Measurements from ENCODE around the gene DYRK1A.

DNA sequence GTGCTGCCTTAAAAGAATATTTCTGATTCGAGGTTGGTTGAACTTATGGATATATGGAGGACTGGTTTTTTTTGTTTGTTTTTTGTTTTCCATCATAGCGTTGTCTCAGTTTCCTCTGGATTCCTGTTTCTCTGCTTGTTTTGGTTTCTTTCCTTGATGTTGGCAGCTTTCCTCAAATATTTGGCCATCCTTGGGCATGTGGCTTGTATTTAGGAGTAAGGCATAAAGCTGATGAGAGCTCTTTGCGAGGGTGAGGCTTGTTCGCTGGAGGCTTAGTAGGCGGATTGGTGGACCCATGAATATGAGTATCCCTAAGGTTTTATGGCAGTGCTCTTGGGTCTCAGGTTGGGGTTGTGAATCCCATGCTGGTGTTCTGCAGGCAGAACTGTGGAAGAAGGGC is 22.9 kb downstream of the DYRK1A start:
- TF ChIP-seq, protein P1, sequence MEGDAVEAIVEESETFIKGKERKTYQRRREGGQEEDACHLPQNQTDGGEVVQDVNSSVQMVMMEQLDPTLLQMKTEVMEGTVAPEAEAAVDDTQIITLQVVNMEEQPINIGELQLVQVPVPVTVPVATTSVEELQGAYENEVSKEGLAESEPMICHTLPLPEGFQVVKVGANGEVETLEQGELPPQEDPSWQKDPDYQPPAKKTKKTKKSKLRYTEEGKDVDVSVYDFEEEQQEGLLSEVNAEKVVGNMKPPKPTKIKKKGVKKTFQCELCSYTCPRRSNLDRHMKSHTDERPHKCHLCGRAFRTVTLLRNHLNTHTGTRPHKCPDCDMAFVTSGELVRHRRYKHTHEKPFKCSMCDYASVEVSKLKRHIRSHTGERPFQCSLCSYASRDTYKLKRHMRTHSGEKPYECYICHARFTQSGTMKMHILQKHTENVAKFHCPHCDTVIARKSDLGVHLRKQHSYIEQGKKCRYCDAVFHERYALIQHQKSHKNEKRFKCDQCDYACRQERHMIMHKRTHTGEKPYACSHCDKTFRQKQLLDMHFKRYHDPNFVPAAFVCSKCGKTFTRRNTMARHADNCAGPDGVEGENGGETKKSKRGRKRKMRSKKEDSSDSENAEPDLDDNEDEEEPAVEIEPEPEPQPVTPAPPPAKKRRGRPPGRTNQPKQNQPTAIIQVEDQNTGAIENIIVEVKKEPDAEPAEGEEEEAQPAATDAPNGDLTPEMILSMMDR (IDR thresholded peaks at IDR 0.05; ENCODE audit: insufficient read depth, low read length, poor library complexity, severe bottlenecking): no peak
- TF ChIP-seq EZH2phosphoT487 (conservative IDR thresholded peaks at IDR 0.05; ENCODE audit: low read length): no peak
